ENCODE results near the gene WWC1.

Gene WWC1

DNA sequence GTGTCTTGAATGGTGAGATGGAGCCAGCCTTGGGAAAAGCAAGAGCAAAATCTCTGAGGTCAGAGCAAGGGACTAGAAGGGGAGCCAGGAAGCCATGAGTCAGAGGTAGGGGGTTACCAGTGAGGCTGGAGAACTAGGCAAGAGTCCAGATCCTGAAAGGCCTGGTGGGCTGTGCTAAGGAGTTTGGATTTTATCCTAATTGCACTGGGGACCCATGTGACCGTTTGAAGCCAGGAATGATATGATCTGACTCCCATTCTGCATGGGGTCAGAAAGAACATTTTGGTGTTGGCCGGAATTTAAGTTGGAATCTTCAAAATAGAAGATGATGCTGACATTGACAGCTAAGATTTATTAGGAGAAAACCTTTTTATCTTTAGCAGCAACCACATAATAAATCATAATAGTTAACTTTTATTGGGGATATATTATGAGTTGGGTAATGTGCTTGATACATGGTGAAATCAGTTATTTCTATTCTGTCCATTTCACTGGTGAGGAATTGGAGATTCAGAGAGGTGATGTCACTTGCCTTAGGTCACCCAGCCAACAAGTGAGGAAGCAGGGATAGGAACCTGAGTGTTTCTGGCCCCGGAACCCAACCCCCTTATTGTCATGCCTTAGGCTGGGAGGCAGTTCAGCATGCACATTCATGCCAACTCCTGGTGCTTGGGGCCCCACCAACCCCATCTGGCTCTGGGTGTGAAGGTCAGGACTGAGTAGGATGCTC, 133.3 kb downstream of the WWC1 start:
- Histone ChIP-seq H3K4me3 (replicated peaks; ENCODE audit: low read depth, low read length) (no peak overlapping the region), H3K36me3 (ENCODE audit: control insufficient read depth, insufficient read depth, low read length) (no peaks in the 10 kb centered on the region), H3K27me3 (replicated peaks; ENCODE audit: control insufficient read depth, insufficient read depth, low read length) (no peaks in the 10 kb centered on the region)
- TF ChIP-seq, protein P1, sequence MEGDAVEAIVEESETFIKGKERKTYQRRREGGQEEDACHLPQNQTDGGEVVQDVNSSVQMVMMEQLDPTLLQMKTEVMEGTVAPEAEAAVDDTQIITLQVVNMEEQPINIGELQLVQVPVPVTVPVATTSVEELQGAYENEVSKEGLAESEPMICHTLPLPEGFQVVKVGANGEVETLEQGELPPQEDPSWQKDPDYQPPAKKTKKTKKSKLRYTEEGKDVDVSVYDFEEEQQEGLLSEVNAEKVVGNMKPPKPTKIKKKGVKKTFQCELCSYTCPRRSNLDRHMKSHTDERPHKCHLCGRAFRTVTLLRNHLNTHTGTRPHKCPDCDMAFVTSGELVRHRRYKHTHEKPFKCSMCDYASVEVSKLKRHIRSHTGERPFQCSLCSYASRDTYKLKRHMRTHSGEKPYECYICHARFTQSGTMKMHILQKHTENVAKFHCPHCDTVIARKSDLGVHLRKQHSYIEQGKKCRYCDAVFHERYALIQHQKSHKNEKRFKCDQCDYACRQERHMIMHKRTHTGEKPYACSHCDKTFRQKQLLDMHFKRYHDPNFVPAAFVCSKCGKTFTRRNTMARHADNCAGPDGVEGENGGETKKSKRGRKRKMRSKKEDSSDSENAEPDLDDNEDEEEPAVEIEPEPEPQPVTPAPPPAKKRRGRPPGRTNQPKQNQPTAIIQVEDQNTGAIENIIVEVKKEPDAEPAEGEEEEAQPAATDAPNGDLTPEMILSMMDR (IDR thresholded peaks at IDR 0.05; ENCODE audit: insufficient read depth, low read length, poor library complexity, severe bottlenecking): no peak
- DNase-seq (ENCODE audit: extremely low read depth, insufficient read length): no peak

DNA sequence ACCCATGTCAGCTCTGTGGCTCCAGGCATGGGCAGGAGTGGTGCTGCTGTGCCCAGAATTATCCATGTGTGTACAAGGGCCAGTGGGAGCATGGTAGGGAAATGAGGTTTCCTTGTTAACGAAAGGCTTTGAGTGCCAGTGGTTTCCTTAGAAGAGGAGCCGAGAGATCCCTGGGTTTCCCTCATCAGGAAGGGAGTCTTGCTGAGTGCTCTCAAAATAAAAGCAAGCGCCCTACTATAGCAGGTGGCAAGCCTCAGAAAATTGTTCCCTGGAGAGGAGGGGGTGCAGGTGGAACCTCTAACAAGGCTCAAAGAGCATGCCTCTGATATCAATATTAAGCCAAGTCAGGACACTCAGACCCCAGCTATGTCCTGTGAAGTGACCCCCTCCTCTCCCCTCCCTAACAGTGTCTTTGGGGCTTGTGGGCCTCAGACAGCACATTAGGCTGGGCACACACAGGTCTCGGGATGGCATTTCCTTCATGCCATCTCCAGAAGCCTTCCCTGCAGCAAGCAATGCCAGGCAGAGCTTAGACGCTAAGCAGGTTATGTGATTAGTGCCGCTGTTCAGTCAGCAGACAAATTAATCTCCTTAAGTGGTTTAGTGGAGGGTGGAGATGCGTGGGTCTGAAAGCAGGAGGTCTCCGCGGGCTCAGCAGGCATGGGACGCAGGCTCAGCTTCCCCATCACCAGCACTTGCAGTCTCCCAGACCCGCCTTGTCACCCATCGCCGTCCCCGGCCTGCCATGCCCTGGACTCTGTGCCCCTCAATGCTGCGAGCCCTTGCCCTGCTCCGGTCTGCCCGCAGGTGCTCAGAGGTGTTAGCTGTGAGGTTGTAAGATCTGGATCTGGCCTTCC, 134.8 kb downstream of the WWC1 start:
- H3K4me3 ChIP-seq (replicated peaks; ENCODE audit: low read depth, low read length): no peak overlapping the region
- no peaks in the 10 kb centered on the region for H3K36me3 ChIP-seq (ENCODE audit: control insufficient read depth, insufficient read depth, low read length)
- TF ChIP-seq, protein P1 (IDR thresholded peaks at IDR 0.05; ENCODE audit: insufficient read depth, low read length, poor library complexity, severe bottlenecking): no peak
- no peaks in the 10 kb centered on the region for H3K27me3 ChIP-seq (replicated peaks; ENCODE audit: control insufficient read depth, insufficient read depth, low read length)
- no peak for DNase-seq (ENCODE audit: extremely low read depth, insufficient read length)

DNA sequence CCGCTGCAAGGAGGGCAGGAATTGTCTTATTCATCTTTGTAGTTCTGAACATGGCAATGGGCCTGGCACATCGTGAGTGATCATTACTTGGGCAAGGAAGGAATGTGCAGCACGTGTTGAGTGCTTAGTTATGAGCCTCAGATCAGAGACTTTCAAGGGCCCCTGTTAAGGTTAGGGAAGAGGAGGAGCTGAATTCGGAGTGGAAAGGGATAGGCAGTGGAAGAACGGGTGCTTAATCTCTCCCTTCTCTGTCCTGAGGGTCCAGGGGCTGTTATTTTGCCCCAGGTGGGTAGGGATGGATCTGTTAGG, 135.4 kb downstream of the WWC1 start:
- no peaks in the 10 kb centered on the region for H3K27me3 ChIP-seq (replicated peaks; ENCODE audit: control insufficient read depth, insufficient read depth, low read length)
- no peaks in the 10 kb centered on the region for H3K36me3 ChIP-seq (ENCODE audit: control insufficient read depth, insufficient read depth, low read length)
- DNase-seq (ENCODE audit: extremely low read depth, insufficient read length): no peak
- TF ChIP-seq, protein P1 (IDR thresholded peaks at IDR 0.05; ENCODE audit: insufficient read depth, low read length, poor library complexity, severe bottlenecking): no peak
- H3K4me3 ChIP-seq (replicated peaks; ENCODE audit: low read depth, low read length): no peak overlapping the region

DNA sequence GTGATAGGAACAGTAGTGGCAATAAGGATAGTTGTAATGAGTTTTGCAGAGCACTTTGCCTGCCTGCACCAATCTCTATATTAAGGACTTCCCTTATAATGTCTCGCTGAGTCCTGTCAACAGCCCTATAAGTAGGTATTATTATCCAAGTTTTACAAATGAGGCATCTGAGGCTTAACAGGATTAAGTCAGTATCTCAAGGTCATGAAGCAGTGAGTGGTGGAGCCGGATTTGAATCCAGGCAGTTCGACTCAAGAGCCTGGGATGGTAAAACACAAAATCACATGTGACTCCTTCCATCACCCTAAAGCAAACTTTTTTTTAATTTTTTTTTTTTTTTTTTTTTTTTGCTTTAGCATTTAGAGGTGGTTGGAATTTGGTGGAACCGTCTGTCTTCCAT, 135.8 kb downstream of the WWC1 start:
- no peaks in the 10 kb centered on the region for H3K36me3 ChIP-seq (ENCODE audit: control insufficient read depth, insufficient read depth, low read length)
- H3K27me3 ChIP-seq (replicated peaks; ENCODE audit: control insufficient read depth, insufficient read depth, low read length): no peaks in the 10 kb centered on the region
- H3K4me3 ChIP-seq (replicated peaks; ENCODE audit: low read depth, low read length): no peak overlapping the region
- DNase-seq (ENCODE audit: extremely low read depth, insufficient read length): no peak
- TF ChIP-seq, protein P1 (IDR thresholded peaks at IDR 0.05; ENCODE audit: insufficient read depth, low read length, poor library complexity, severe bottlenecking): no peak

DNA sequence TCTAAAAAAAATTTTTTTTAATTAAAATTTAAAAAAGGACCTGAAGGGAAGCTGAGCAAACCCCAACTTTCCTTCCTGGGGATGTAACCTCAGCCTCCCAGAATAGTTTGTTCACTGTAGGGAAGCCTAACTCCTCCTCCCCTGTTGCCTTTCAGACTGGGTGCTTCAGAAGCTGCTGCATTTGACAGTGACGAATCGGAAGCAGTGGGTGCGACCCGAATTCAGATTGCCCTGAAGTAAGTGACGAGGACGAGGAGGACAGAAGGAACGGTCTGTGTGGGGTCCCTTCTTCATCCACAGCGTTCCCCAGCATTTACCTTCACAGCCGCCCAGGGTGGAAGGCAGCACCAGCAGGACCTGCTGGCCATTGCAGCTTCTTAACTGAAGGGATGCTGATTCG, 137.1 kb downstream of the WWC1 start:
- no peaks in the 10 kb centered on the region for H3K36me3 ChIP-seq (ENCODE audit: control insufficient read depth, insufficient read depth, low read length)
- no peaks in the 10 kb centered on the region for H3K27me3 ChIP-seq (replicated peaks; ENCODE audit: control insufficient read depth, insufficient read depth, low read length)
- H3K4me3 ChIP-seq (replicated peaks; ENCODE audit: low read depth, low read length): no peak overlapping the region
- TF ChIP-seq, protein P1 (IDR thresholded peaks at IDR 0.05; ENCODE audit: insufficient read depth, low read length, poor library complexity, severe bottlenecking): no peak
- no peak for DNase-seq (ENCODE audit: extremely low read depth, insufficient read length)

Measured in GM06990 (cell line).